A673 (cell line): ENCODE results near the gene RAB1B.

Source experiments
- CTCF ChIP-seq: fragments of 300-800, 200-600 bp; sonication (generic); conservative IDR thresholded peaks from 2 replicates; pipeline ENCODE4 v1.5.1; 2017; ENCODE audit warnings: low read depth, mild to moderate bottlenecking, antibody characterized with exemption, low read length, moderate library complexity, mixed read lengths
- EZH2 ChIP-seq: fragments of 200-600 bp; sonication (generic); IDR thresholded peaks from 2 replicates; pipeline ENCODE4 v1.6.1; 2017; ENCODE audit warnings: borderline replicate concordance, low read depth, mild to moderate bottlenecking, mixed read lengths, antibody characterized with exemption, low read length; ENCODE audit not compliant: poor library complexity, severe bottlenecking

GRCh38 chr11:66221726-66222236 is 46.7 kb upstream of the RAB1B start:
- no peak for TF ChIP-seq CTCF
- no peak for TF ChIP-seq EZH2
